Uterus (tissue), 2 donors: ENCODE data around the gene FBXO46.

Source experiments
- POLR2A ChIP-seq, 2 donors: fragments of 450-650 bp; IDR thresholded peaks; one replicate each; pipeline ENCODE4 v1.6.1; 2016; ENCODE audit warnings: antibody characterized with exemption in 2 of 2, mild to moderate bottlenecking in 1 of 2, moderate library complexity in 1 of 2
- TF ChIP-seq, protein P1 (sequence below), 4 experiments: fragments of 200-600 bp in 2 of 4; fragments of 450-650 bp in 2 of 4; sonication (generic) in 2 of 4; IDR thresholded peaks; one replicate each; pipeline ENCODE4 v1.5.1; 2016 to 2019; ENCODE audit warnings: antibody characterized with exemption in 4 of 4, mild to moderate bottlenecking in 2 of 4, moderate library complexity in 1 of 4

DNA sequence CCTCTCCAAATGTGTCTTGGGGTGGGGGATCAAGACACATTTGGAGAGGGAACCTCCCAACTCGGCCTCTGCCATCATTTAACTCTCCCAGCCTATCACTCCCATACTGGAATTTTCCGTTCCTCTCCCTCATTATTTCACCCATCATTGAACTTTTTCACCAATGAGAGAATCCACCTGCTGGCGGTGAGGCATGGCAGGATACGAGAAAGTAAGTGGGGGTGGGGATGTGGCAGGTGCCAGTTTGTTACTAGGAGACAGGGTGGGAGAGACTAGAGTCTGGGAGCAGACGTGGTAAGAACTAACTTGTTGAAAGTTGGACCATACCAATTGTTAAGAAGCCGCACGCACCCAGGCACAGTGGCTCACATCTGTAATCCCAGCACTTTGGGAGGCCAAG lies 55.8 kb downstream of the FBXO46 start:
- no peak for TF ChIP-seq POLR2A (IDR thresholded peaks at IDR 0.05)
- TF ChIP-seq, protein P1, sequence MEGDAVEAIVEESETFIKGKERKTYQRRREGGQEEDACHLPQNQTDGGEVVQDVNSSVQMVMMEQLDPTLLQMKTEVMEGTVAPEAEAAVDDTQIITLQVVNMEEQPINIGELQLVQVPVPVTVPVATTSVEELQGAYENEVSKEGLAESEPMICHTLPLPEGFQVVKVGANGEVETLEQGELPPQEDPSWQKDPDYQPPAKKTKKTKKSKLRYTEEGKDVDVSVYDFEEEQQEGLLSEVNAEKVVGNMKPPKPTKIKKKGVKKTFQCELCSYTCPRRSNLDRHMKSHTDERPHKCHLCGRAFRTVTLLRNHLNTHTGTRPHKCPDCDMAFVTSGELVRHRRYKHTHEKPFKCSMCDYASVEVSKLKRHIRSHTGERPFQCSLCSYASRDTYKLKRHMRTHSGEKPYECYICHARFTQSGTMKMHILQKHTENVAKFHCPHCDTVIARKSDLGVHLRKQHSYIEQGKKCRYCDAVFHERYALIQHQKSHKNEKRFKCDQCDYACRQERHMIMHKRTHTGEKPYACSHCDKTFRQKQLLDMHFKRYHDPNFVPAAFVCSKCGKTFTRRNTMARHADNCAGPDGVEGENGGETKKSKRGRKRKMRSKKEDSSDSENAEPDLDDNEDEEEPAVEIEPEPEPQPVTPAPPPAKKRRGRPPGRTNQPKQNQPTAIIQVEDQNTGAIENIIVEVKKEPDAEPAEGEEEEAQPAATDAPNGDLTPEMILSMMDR (IDR thresholded peaks at IDR 0.05): no peak
